Measurements from ENCODE around the gene RGS3. TPM values are rescaled to one million over a fixed set of nuclear protein-coding genes. Genes with fewer than 3 reads are reported as not detected.
A peak's percentile ranks its signal among the peaks of the same experiment; 100 is the strongest.

The RGS3 gene
- total RNA-seq, 1 donor from 2014 or later: 92.5 TPM

DNA sequence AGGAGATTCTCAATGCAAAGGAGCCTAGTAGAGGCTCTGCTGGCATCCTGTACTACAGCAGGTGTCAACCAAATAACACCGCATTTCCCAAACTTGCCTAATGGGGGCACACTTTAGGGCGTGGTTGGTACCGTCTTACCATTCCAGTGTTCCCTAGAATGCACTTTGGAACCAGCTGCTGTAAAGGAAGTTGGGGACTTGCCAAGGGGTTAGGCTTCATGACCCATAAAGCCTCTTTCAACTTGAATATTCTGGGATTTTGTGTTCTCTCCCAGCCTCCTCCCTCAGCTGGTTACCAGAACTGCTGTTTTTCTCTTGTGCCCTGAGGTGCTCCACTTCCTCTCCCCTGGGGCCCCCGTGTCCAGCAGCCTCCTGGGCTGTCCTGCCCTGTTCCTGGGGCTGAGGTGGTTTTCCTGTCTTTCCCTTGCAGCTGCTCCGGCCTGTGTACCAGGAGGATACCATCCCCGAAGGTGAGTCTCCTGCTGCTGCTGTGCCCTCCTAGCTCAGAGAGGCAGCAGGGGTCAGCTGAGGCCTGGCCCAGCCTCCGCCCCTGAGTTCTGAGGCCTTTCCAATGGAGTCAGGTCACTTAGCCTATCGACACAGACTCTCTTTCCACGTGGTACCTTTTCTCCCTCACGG is 44.7 kb downstream of the RGS3 start:
- Histone ChIP-seq H3K4me3 (ENCODE audit: insufficient read depth, low read depth, low read length) (no peak overlapping the region), H4K20me1 (ENCODE audit: insufficient read depth, low read length) (no peaks in the 10 kb centered on the region), H3K4me1 (ENCODE audit: insufficient read depth, low read length) (peaks cover 15% of the 10 kb centered on the region), H2AFZ (ENCODE audit: low read depth, low read length) (no peak overlapping the region), H3K4me2 (ENCODE audit: low read length) (no peak overlapping the region), H3K9me3 (ENCODE audit: insufficient read depth, low read depth, low read length) (no peaks in the 10 kb centered on the region), H3K27ac (ENCODE audit: low read depth, low read length) (no peak overlapping the region), H3K27me3 (ENCODE audit: insufficient read depth, low read length) (no peaks in the 10 kb centered on the region), H3K9ac (ENCODE audit: low read length) (no peak overlapping the region), H3K36me3 (ENCODE audit: insufficient read depth, low read length) (no peaks in the 10 kb centered on the region), H3K79me2 (ENCODE audit: insufficient read depth, low read length) (no peaks in the 10 kb centered on the region)
- no peaks in the 10 kb centered on the region for H3K9me3 Mint-ChIP-seq (ENCODE audit: unreplicated experiment)
- peaks cover 10% of the 10 kb centered on the region for H3K27me3 Mint-ChIP-seq (ENCODE audit: low read depth, unreplicated experiment)
- no peak for FAIRE-seq
- TF ChIP-seq CTCF (IDR thresholded peaks at IDR 0.05; ENCODE audit: insufficient read depth, low read depth, low read length): no peak
- DNase-seq (ENCODE audit: low read depth): no peak
- H3K36me3 Mint-ChIP-seq (ENCODE audit: low read depth, unreplicated experiment): no peaks in the 10 kb centered on the region
- H3K27ac Mint-ChIP-seq (ENCODE audit: unreplicated experiment): no peak overlapping the region
- H3K4me3 Mint-ChIP-seq (ENCODE audit: unreplicated experiment): no peak overlapping the region
- peaks cover 23% of the 10 kb centered on the region for H3K4me1 Mint-ChIP-seq (ENCODE audit: low read depth, unreplicated experiment)

DNA sequence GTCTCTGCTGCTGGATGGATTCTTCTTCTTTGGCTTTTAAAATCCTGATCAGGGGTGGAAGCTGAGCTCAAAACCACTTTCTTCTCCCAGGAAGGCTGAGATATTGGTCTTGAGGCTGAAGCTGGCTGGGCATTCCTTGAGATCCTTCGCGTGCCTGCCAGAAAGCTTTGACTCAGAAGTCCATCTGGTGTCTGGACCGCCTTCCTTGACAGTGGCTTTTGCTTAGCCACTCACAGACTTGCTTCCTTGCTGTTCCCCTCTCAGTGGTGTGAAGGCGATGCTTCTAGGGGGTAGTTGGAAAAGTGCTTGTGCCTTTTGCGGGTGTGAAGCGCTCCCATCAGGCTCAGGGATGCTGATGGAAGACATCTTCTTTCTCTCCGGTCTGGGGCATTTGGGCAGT is 45.9 kb downstream of the RGS3 start:
- Histone ChIP-seq H3K27me3 (ENCODE audit: insufficient read depth, low read length) (no peaks in the 10 kb centered on the region), H3K4me2 (ENCODE audit: low read length) (no peak overlapping the region), H3K4me3 (ENCODE audit: insufficient read depth, low read depth, low read length) (no peak overlapping the region), H4K20me1 (ENCODE audit: insufficient read depth, low read length) (no peaks in the 10 kb centered on the region), H3K79me2 (ENCODE audit: insufficient read depth, low read length) (no peaks in the 10 kb centered on the region), H3K27ac (ENCODE audit: low read depth, low read length) (no peak overlapping the region), H3K36me3 (ENCODE audit: insufficient read depth, low read length) (no peaks in the 10 kb centered on the region), H3K9me3 (ENCODE audit: insufficient read depth, low read depth, low read length) (no peaks in the 10 kb centered on the region), H3K4me1 (ENCODE audit: insufficient read depth, low read length) (peaks cover 10% of the 10 kb centered on the region), H3K9ac (ENCODE audit: low read length) (no peak overlapping the region), H2AFZ (ENCODE audit: low read depth, low read length) (no peak overlapping the region)
- peaks cover 11% of the 10 kb centered on the region for H3K27me3 Mint-ChIP-seq (ENCODE audit: low read depth, unreplicated experiment)
- no peak overlapping the region for H3K4me3 Mint-ChIP-seq (ENCODE audit: unreplicated experiment)
- no peaks in the 10 kb centered on the region for H3K36me3 Mint-ChIP-seq (ENCODE audit: low read depth, unreplicated experiment)
- peak; percentile 84 for DNase-seq (ENCODE audit: low read depth)
- peaks cover 20% of the 10 kb centered on the region for H3K4me1 Mint-ChIP-seq (ENCODE audit: low read depth, unreplicated experiment)
- FAIRE-seq: peak; percentile 23
- TF ChIP-seq EZH2 (IDR thresholded peaks at IDR 0.05; ENCODE audit: insufficient read depth, low read length): no peak
- no peak for TF ChIP-seq CTCF (IDR thresholded peaks at IDR 0.05; ENCODE audit: insufficient read depth, low read depth, low read length)
- no peaks in the 10 kb centered on the region for H3K9me3 Mint-ChIP-seq (ENCODE audit: unreplicated experiment)
- no peak overlapping the region for H3K27ac Mint-ChIP-seq (ENCODE audit: unreplicated experiment)

GRCh38 chr9:113511047-113511521 is 47.6 kb downstream of the RGS3 start:
- no peak overlapping the region for H3K4me2 ChIP-seq (ENCODE audit: low read length)
- no peaks in the 10 kb centered on the region for H3K9me3 ChIP-seq (ENCODE audit: insufficient read depth, low read depth, low read length)
- peaks cover 7% of the 10 kb centered on the region for H3K27me3 Mint-ChIP-seq (ENCODE audit: low read depth, unreplicated experiment)
- no peak overlapping the region for H3K4me3 ChIP-seq (ENCODE audit: insufficient read depth, low read depth, low read length)
- no peaks in the 10 kb centered on the region for H3K36me3 Mint-ChIP-seq (ENCODE audit: low read depth, unreplicated experiment)
- H3K79me2 ChIP-seq (ENCODE audit: insufficient read depth, low read length): no peaks in the 10 kb centered on the region
- peaks cover 14% of the 10 kb centered on the region for H3K4me1 Mint-ChIP-seq (ENCODE audit: low read depth, unreplicated experiment)
- no peaks in the 10 kb centered on the region for H3K27me3 ChIP-seq (ENCODE audit: insufficient read depth, low read length)
- no peaks in the 10 kb centered on the region for H3K9me3 Mint-ChIP-seq (ENCODE audit: unreplicated experiment)
- no peak overlapping the region for H3K27ac ChIP-seq (ENCODE audit: low read depth, low read length)
- no peaks in the 10 kb centered on the region for H3K36me3 ChIP-seq (ENCODE audit: insufficient read depth, low read length)
- H3K27ac Mint-ChIP-seq (ENCODE audit: unreplicated experiment): peak overlapping the region; percentile 26
- no peak for DNase-seq (ENCODE audit: low read depth)
- no peak overlapping the region for H2AFZ ChIP-seq (ENCODE audit: low read depth, low read length)
- H3K9ac ChIP-seq (ENCODE audit: low read length): no peak overlapping the region
- peaks cover 10% of the 10 kb centered on the region for H3K4me1 ChIP-seq (ENCODE audit: insufficient read depth, low read length)
- no peak for TF ChIP-seq CTCF (IDR thresholded peaks at IDR 0.05; ENCODE audit: insufficient read depth, low read depth, low read length)
- no peak for TF ChIP-seq EZH2 (IDR thresholded peaks at IDR 0.05; ENCODE audit: insufficient read depth, low read length)
- FAIRE-seq: no peak
- no peak overlapping the region for H3K4me3 Mint-ChIP-seq (ENCODE audit: unreplicated experiment)
- H4K20me1 ChIP-seq (ENCODE audit: insufficient read depth, low read length): no peaks in the 10 kb centered on the region

Measured in astrocyte (in vitro differentiated cells and primary cell).